Camera-type eye (tissue), 1 donor: ENCODE measurements around the gene TSPY8. TPM values are rescaled to one million over a fixed set of nuclear protein-coding genes. Genes with fewer than 3 reads are reported as not detected.

Experiments
- total RNA-seq: library from RNA; depleted of rRNA; stranded (reverse); fragments of >200 nt; gene quantifications from one replicate; pipeline ENCODE4 v1.2.3, GENCODE V29; 2014

The TSPY8 gene, protein sequence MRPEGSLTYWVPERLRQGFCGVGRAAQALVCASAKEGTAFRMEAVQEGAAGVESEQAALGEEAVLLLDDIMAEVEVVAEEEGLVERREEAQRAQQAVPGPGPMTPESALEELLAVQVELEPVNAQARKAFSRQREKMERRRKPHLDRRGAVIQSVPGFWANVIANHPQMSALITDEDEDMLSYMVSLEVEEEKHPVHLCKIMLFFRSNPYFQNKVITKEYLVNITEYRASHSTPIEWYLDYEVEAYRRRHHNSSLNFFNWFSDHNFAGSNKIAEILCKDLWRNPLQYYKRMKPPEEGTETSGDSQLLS
- not detected for total RNA-seq

DNA sequence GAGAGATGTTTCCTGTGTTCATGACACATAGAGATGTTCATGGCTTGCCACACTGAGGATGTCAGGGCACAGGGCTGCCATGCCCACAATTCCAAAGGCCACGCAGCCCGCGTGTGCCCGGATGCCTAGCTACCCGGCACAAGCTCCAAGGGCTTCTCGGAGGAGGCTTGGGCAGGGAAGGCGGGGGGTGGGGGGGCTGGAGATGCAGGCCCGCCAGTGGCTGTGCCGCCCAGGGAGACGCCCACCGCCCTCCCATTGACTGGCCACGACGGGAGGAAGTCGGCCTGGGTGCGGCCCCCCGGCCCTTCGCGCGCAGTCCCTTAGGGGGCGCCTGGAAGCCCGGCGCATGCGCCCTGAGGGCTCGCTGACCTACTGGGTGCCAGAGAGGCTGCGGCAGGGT lies at the start of gene TSPY8:
TSPY8 (plus strand) TSS at position 301 of the 400 bp plus-strand sequence; CDS start at position 347, 46 bp downstream.

DNA sequence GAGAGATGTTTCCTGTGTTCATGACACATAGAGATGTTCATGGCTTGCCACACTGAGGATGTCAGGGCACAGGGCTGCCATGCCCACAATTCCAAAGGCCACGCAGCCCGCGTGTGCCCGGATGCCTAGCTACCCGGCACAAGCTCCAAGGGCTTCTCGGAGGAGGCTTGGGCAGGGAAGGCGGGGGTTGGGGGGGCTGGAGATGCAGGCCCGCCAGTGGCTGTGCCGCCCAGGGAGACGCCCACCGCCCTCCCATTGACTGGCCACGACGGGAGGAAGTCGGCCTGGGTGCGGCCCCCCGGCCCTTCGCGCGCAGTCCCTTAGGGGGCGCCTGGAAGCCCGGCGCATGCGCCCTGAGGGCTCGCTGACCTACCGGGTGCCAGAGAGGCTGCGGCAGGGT lies 20.4 kb upstream of the TSPY8 start, which contains the start of gene TSPY4:
TSPY4 (plus strand) TSS at position 301 of the 400 bp plus-strand sequence; CDS start at position 347, 46 bp downstream.

DNA sequence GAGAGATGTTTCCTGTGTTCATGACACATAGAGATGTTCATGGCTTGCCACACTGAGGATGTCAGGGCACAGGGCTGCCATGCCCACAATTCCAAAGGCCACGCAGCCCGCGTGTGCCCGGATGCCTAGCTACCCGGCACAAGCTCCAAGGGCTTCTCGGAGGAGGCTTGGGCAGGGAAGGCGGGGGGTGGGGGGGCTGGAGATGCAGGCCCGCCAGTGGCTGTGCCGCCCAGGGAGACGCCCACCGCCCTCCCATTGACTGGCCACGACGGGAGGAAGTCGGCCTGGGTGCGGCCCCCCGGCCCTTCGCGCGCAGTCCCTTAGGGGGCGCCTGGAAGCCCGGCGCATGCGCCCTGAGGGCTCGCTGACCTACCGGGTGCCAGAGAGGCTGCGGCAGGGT lies 40.5 kb downstream of the TSPY8 start, which contains the start of gene TSPY3:
TSPY3 (plus strand) TSS at position 301 of the 400 bp plus-strand sequence; CDS start at position 347, 46 bp downstream.

Other genes with a start within 250 kb of the TSPY8 start
- not detected for gene TSPY4, start 20.3 kb upstream of the TSPY8 start, total RNA-seq
- gene TSPY3, start 40.6 kb downstream of the TSPY8 start, total RNA-seq = not detected
- gene TSPY1, start 109.2 kb downstream of the TSPY8 start, total RNA-seq = not detected
- not detected for gene TSPY9, start 129.5 kb downstream of the TSPY8 start, total RNA-seq
- gene TSPY10, start 170.1 kb downstream of the TSPY8 start, total RNA-seq = not detected